MM.1S (cell line): ENCODE results near the gene CTTN.
"Not testable (repeated sequence)": the region's sequence is repeated elsewhere in the genome, so short reads cannot be mapped to it uniquely, and the experiment has no call there.

ENCODE experiments used
- DNase-seq: peaks from one replicate; pipeline ENCODE4 v3.0.0-alpha.2; 2015
- H2AFZ ChIP-seq: fragments of 300-600 bp; sonication (generic); 2 replicates; pipeline ENCODE4 v1.6.0; 2016; ENCODE audit warnings: antibody characterized with exemption, low read length
- H3F3A ChIP-seq: fragments of 300-600 bp; sonication (generic); 2 replicates; pipeline ENCODE4 v1.6.1; 2016; ENCODE audit warnings: mild to moderate bottlenecking, antibody characterized with exemption, low read length, moderate library complexity, mixed read lengths; ENCODE audit not compliant: insufficient read depth
- H3K27ac ChIP-seq: fragments of 300-600 bp; sonication (generic); 2 replicates; pipeline ENCODE4 v1.5.1; 2016; ENCODE audit warnings: mild to moderate bottlenecking, low read length
- H3K27me3 ChIP-seq: fragments of 300-600 bp; sonication (generic); replicated peaks from 2 replicates; pipeline ENCODE4 v1.6.0; 2016; ENCODE audit warnings: low read length; ENCODE audit not compliant: insufficient read depth
- H3K36me3 ChIP-seq: fragments of 300-600 bp; sonication (generic); replicated peaks from 2 replicates; pipeline ENCODE4 v1.6.1; 2016; ENCODE audit warnings: mild to moderate bottlenecking, low read length, mixed read lengths; ENCODE audit not compliant: insufficient read depth
- H3K4me1 ChIP-seq: fragments of 300-600 bp; sonication (generic); 2 replicates; pipeline ENCODE4 v1.6.1; 2016; ENCODE audit warnings: low read length, mixed read lengths
- H3K4me2 ChIP-seq: fragments of 300-600 bp; sonication (generic); 2 replicates; pipeline ENCODE4 v1.6.0; 2016; ENCODE audit warnings: low read depth, low read length
- H3K4me3 ChIP-seq: fragments of 300-600 bp; sonication (generic); 2 replicates; pipeline ENCODE4 v1.5.1; 2016; ENCODE audit warnings: low read length, mixed read lengths
- H3K79me2 ChIP-seq: fragments of 300-600 bp; sonication (generic); 2 replicates; pipeline ENCODE4 v1.6.1; 2016; ENCODE audit warnings: mixed run types, low read length, mixed read lengths
- H3K9ac ChIP-seq: fragments of 300-600 bp; sonication (generic); 2 replicates; pipeline ENCODE4 v1.6.1; 2016; ENCODE audit warnings: low read length, mixed read lengths
- H3K9me2 ChIP-seq: fragments of 300-600 bp; sonication (generic); replicated peaks from 2 replicates; pipeline ENCODE4 v1.6.1; 2016; ENCODE audit warnings: mild to moderate bottlenecking, low read length, mixed read lengths; ENCODE audit not compliant: insufficient read depth
- H3K9me3 ChIP-seq: fragments of 300-600 bp; sonication (generic); replicated peaks from 2 replicates; pipeline ENCODE4 v1.6.1; 2016; ENCODE audit warnings: mild to moderate bottlenecking, low read length, mixed read lengths; ENCODE audit not compliant: insufficient read depth
- H4K20me1 ChIP-seq: fragments of 300-600 bp; sonication (generic); 2 replicates; pipeline ENCODE4 v1.6.1; 2016; ENCODE audit warnings: mild to moderate bottlenecking, low read length, moderate library complexity, mixed read lengths; ENCODE audit not compliant: insufficient read depth
- CTCF ChIP-seq: fragments of 300-600 bp; sonication (generic); IDR thresholded peaks from 2 replicates; pipeline ENCODE4 v1.5.1; 2016; ENCODE audit warnings: antibody characterized with exemption, low read length, mixed read lengths
- EZH2 ChIP-seq: fragments of 300-600 bp; sonication (generic); optimal IDR thresholded peaks from 2 replicates; pipeline ENCODE3; 2017; ENCODE audit warnings: low read depth, mild to moderate bottlenecking, antibody characterized with exemption, low read length, mixed read lengths
- EZH2phosphoT487 ChIP-seq: fragments of 300-600 bp; sonication (generic); IDR thresholded peaks from 2 replicates; pipeline ENCODE4 v1.6.1; 2018; ENCODE audit warnings: antibody characterized with exemption, low read length

The CTTN gene

GRCh38 chr11:70387564-70387963 is 10.8 kb upstream of the CTTN start:
- Histone ChIP-seq H3K4me1 (no peaks in the 10 kb centered on the region), H3K9me2 (no peaks in the 10 kb centered on the region), H3K79me2 (no peaks in the 10 kb centered on the region), H3K9me3 (no peaks in the 10 kb centered on the region), H3K4me3 (no peak overlapping the region), H2AFZ (no peak overlapping the region), H3F3A (no peaks in the 10 kb centered on the region), H3K4me2 (no peak overlapping the region), H3K36me3 (no peaks in the 10 kb centered on the region), H3K27me3 (no peaks in the 10 kb centered on the region; the same call in none of the 2 replicates), H3K9ac (no peak overlapping the region), H4K20me1 (no peaks in the 10 kb centered on the region), H3K27ac (no peak overlapping the region)
- TF ChIP-seq CTCF, result no peak
- no peak for TF ChIP-seq EZH2
- TF ChIP-seq EZH2phosphoT487, result no peak
- no peak for DNase-seq

DNA sequence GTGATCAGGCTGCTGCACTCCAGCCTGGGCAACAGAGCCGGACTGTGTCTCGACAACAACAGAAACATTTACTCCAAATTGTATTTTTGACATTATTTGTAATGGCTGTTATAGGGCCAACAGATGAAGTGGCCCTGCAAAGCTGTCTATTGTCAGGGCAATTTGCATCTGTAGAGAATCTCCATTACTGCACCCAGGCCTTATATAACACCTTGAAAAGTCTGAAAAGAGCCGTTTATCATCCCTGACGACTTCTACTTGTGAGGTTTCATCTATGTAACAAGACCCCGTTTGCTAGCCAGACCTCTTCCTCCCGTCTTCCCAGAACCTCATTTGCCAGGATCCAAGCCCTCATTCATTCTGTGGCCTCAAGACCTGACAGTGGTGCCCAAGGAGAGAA is 9.1 kb upstream of the CTTN start:
- Histone ChIP-seq H3K4me1 (no peaks in the 10 kb centered on the region), H3K9ac (no peak overlapping the region), H3K79me2 (no peaks in the 10 kb centered on the region), H3K36me3 (no peaks in the 10 kb centered on the region), H3K27me3 (peaks cover 16% of the 10 kb centered on the region), H3K9me3 (no peaks in the 10 kb centered on the region), H3K27ac (no peak overlapping the region), H3F3A (no peaks in the 10 kb centered on the region), H4K20me1 (no peaks in the 10 kb centered on the region), H2AFZ (no peak overlapping the region), H3K9me2 (no peaks in the 10 kb centered on the region), H3K4me3 (no peak overlapping the region), H3K4me2 (no peak overlapping the region)
- DNase-seq, result no peak
- TF ChIP-seq EZH2 (no peak), EZH2phosphoT487 (no peak), CTCF (no peak)

DNA sequence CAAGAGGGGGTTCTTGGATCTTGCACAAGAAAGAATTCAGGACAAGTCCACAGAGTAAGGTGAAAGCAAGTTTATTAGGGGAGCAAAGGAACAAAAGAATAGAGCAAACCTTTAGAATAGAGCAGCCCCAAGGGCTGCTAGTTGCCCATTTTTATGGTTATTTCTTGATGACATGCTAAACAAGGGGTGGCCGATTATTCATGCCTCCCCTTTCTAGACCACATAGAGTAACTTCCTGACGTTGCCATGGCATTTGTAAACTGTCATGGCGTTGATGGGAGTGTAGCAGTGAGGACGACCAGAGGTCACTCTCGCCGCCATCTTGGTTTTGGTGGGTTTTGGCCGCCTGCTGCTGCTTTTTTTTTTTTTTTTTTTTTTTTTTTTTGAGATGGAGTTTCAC is 7.4 kb upstream of the CTTN start:
- not testable (repeated sequence) for H4K20me1 ChIP-seq, H3K27ac ChIP-seq

GRCh38 chr11:70394211-70394950 is 3.9 kb upstream of the CTTN start:
- no peak overlapping the region for H3K4me3 ChIP-seq
- H3K9me2 ChIP-seq, result no peaks in the 10 kb centered on the region
- no peaks in the 10 kb centered on the region for H3K9me3 ChIP-seq
- no peak for DNase-seq
- no peak overlapping the region for H3K9ac ChIP-seq
- H3K4me2 ChIP-seq, result no peak overlapping the region
- TF ChIP-seq EZH2phosphoT487 (no peak), EZH2 (no peak), CTCF (no peak)
- no peaks in the 10 kb centered on the region for H4K20me1 ChIP-seq
- H3K27ac ChIP-seq, result no peak overlapping the region
- H3K79me2 ChIP-seq, result no peaks in the 10 kb centered on the region
- H3F3A ChIP-seq, result no peaks in the 10 kb centered on the region
- H3K36me3 ChIP-seq, result no peaks in the 10 kb centered on the region
- peaks cover 8% of the 10 kb centered on the region for H3K4me1 ChIP-seq
- H3K27me3 ChIP-seq, result peaks cover 61% of the 10 kb centered on the region
- no peak overlapping the region for H2AFZ ChIP-seq

More for the DNA sequence above, 7.4 kb upstream of the CTTN start:
- not testable (repeated sequence) for H3K36me3 ChIP-seq, H3K79me2 ChIP-seq, H3F3A ChIP-seq, DNase-seq, H2AFZ ChIP-seq, H3K9me2 ChIP-seq, H3K4me2 ChIP-seq, H3K9me3 ChIP-seq, H3K4me3 ChIP-seq, H3K9ac ChIP-seq, H3K4me1 ChIP-seq
- peaks cover 31% of the 10 kb centered on the region for H3K27me3 ChIP-seq
